WI38 (cell line): ENCODE measurements around the gene FNDC8.
"Not testable (repeated sequence)": the region's sequence is repeated elsewhere in the genome, so short reads cannot be mapped to it uniquely, and the experiment has no call there.

Experiments used
- H3K4me3 ChIP-seq: 2 replicates; pipeline ENCODE4 v1.5.1; 2011; ENCODE audit warnings: low read depth, mild to moderate bottlenecking, control low read depth, low read length
- CTCF ChIP-seq: IDR thresholded peaks from 2 replicates; pipeline ENCODE4 v1.5.1; 2012; ENCODE audit warnings: low read depth, mild to moderate bottlenecking, control low read depth, low read length

Gene FNDC8

GRCh38 chr17:35095741-35096140 is 25.7 kb upstream of the FNDC8 start:
- TF ChIP-seq CTCF: no peak
- no peak overlapping the region for H3K4me3 ChIP-seq

- TF ChIP-seq CTCF: no peak
- no peak overlapping the region for H3K4me3 ChIP-seq
Observed at GRCh38 chr17:35097776-35098175, 23.6 kb upstream of the FNDC8 start.

GRCh38 chr17:35099908-35100307 is 21.5 kb upstream of the FNDC8 start:
- no peak for TF ChIP-seq CTCF
- H3K4me3 ChIP-seq: no peak overlapping the region

- TF ChIP-seq CTCF: no peak
- no peak overlapping the region for H3K4me3 ChIP-seq
Observed at GRCh38 chr17:35101036-35101435, 20.4 kb upstream of the FNDC8 start.

- no peak for TF ChIP-seq CTCF
- no peak overlapping the region for H3K4me3 ChIP-seq
Observed at GRCh38 chr17:35101725-35102124, 19.7 kb upstream of the FNDC8 start.

- no peak for TF ChIP-seq CTCF
- H3K4me3 ChIP-seq: no peak overlapping the region
Observed at GRCh38 chr17:35103271-35103670, 18.1 kb upstream of the FNDC8 start.

GRCh38 chr17:35104844-35105450 is 16.5 kb upstream of the FNDC8 start:
- H3K4me3 ChIP-seq: no peak overlapping the region
- no peak for TF ChIP-seq CTCF

- H3K4me3 ChIP-seq: not testable (repeated sequence)
Observed at GRCh38 chr17:35110791-35111190, 10.6 kb upstream of the FNDC8 start.
